ENCODE measurements around the gene FKBP15. TPM values are rescaled to one million over a fixed set of nuclear protein-coding genes. Genes with fewer than 3 reads are reported as not detected.

Gene FKBP15
- total and polyA plus RNA-seq, 2 donors (not counting 3 experiments of a cell fraction or from before 2014, with no cell fraction given), result 16.8 to 26.8 TPM

GRCh38 chr9:113154471-113154870 is 66.6 kb downstream of the FKBP15 start:
- Histone ChIP-seq H3K36me3 (ENCODE audit: control insufficient read depth in 2 of 2, extremely low read depth in 1 of 2, insufficient read depth in 2 of 2, low read length in 2 of 2) (no peaks in the 10 kb centered on the region), H3K4me2 (ENCODE audit: insufficient read depth, low read length) (no peak overlapping the region), H3K9me1 (replicated peaks; ENCODE audit: control insufficient read depth, extremely low read depth, insufficient read depth, low read length) (no peaks in the 10 kb centered on the region), H3K4me3 (replicated peaks in 1 of 3; ENCODE audit: insufficient read depth in 1 of 3, low read depth in 1 of 3, low read length in 3 of 3) (no peak overlapping the region), H4K20me1 (replicated peaks; ENCODE audit: control insufficient read depth, extremely low read depth, insufficient read depth, low read length) (no peaks in the 10 kb centered on the region), H3K27me3 (ENCODE audit: control insufficient read depth in 2 of 2, insufficient read depth in 2 of 2, low read length in 2 of 2) (no peaks in the 10 kb centered on the region), H3K27ac (ENCODE audit: insufficient read depth, low read depth, low read length) (no peak overlapping the region), H3K9ac (replicated peaks; ENCODE audit: extremely low read depth, insufficient read depth, low read length) (no peak overlapping the region), H3K79me2 (ENCODE audit: control insufficient read depth, insufficient read depth, low read length) (no peaks in the 10 kb centered on the region), H3K9me3 (replicated peaks; ENCODE audit: control insufficient read depth, insufficient read depth, low read length) (no peaks in the 10 kb centered on the region), H3K4me1 (ENCODE audit: control insufficient read depth, extremely low read depth, insufficient read depth, low read length) (no peaks in the 10 kb centered on the region), H2AFZ (ENCODE audit: low read depth, low read length) (no peak overlapping the region)
- dilution Hi-C loops (cut with MboI; ENCODE audit: extremely low pct_ligation_motif_present, low sequenced_read_pairs) (no loop called here), intact Hi-C loops (cut with micrococcal nuclease) (loop anchor here (10.0 kb wide), 1 partner anchor 100 kb away; the partner anchor contains the start of gene ZFP37)
- ChIA-PET POLR2A (no interaction called here), CTCF (no interaction called here)
- TF ChIP-seq MYC (IDR thresholded peaks at IDR 0.05; ENCODE audit: low read depth, low read length), result no peak
- TF ChIP-seq GATA2 (IDR thresholded peaks at IDR 0.05; ENCODE audit: insufficient read depth, insufficient read length, low read depth, low read length), result no peak
- no peak for TF ChIP-seq EZH2 (IDR thresholded peaks at IDR 0.05; ENCODE audit: borderline replicate concordance, low read depth, low read length, severe bottlenecking)
- no peak for TF ChIP-seq MAX (IDR thresholded peaks at IDR 0.05; ENCODE audit: insufficient read depth, insufficient read length)
- TF ChIP-seq CTCF (IDR thresholded peaks at IDR 0.05; ENCODE audit: extremely low read depth in 1 of 2, insufficient read depth in 1 of 2, low read depth in 1 of 2, low read length in 2 of 2), result no peak
- no peak for TF ChIP-seq POLR2AphosphoS5 (IDR thresholded peaks at IDR 0.05; ENCODE audit: insufficient read depth, low read depth, low read length)
- no TSS peak for BruUV-seq (replicated peaks)
- FAIRE-seq, result no peak
- no peak for DNase-seq (ENCODE audit: low read depth, low spot score)

Measured in endothelial cell of umbilical vein (primary cell).